ENCODE data around the gene GOLGA5.

Gene GOLGA5

DNA sequence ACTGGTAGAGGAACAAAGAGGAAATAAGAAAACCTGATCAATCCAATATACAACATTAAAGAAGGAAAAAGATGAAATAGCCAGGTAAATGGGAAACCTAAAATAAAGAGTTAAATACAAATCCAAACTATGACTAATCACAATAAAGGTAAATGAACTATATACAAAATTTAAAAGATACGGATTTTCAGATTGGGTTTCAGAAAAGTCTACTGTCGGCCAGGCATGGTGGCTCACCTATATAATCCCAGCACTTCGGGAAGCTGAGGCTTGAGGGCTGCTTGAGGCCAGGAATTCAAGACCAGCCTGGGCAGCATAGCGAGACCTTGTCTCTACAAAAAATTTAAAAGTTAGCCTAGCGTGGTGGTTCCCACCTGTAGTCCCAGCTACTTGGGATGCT, 89.0 kb downstream of the GOLGA5 start:
- no peak for DNase-seq (ENCODE audit: low read depth)

DNA sequence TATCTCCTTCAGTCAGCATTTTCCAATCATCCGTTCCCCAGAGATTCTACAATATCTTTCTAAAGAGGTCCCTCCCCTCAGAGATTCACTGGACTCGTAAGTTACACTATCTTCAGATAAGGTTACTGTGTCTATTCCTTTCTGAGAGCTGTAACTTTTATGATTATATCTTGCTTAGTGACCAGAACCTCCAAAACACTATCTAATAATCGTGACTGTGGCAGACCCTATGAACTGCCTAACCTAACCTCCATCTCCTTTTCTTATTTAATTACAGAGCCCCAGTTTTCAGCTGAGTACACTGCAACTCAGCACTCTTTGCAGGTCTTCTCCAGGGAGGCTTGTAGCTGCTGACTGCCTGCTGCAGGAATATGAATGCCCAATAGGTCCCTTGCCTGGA, 90.3 kb downstream of the GOLGA5 start:
- DNase-seq (ENCODE audit: low read depth) = no peak

DNA sequence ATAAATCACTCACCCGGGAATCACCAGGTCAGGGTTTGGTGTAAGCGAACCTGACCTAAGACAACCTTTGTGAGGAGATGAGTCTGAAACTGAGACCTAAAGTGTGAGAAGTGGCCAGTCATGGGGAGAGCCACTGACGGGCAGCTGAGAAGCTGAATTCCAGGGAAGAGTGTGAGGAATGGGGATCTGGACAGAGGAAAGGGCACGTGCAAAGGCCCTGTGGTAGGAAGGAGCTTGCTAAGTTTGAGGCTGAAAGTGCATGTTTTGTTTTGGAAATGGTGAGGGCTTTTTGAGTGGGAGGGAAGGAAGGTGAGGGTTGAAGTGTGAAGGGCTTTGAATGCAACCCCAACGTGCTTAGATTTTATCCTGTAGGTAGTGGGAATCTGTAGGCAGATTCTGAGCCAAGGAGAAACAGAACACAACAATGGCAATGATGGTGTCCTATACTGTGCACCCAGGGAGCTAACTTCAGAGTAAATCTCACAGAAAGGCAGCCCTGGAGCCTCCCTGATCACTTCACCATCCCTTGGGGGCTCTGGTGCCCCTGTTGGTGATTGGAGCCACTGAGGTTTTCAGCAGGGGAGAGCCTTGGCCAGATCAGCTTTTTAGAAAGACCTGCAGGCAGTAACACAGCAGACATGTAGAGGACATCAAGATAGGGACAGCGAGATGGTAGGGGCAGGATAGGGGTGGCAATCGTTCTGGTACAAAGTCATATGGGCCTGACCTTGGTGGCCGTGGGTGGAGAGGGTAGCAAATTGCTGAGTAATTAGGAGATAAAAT, 91.4 kb downstream of the GOLGA5 start:
- no peak for DNase-seq (ENCODE audit: low read depth)

DNA sequence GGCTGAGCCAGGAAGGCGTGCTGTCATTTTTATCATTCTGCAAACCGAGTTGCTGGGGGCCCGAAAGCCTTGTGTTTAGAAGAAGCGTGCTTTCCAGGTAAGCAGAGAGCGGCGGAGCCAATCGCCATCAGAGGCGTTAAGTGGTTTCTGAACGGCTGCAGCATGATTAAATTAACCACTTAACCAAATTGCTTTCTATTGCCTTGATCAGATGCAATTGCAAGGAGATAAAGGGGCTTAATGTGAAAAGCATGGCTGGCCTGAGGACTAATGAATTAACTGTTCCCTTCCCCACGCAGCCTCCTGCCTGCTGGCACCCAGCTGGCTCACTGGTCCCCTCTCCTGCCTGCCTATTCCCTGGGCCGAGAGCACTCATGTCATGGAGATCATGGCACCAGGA, 92.2 kb downstream of the GOLGA5 start:
- DNase-seq (ENCODE audit: low read depth) = no peak

DNA sequence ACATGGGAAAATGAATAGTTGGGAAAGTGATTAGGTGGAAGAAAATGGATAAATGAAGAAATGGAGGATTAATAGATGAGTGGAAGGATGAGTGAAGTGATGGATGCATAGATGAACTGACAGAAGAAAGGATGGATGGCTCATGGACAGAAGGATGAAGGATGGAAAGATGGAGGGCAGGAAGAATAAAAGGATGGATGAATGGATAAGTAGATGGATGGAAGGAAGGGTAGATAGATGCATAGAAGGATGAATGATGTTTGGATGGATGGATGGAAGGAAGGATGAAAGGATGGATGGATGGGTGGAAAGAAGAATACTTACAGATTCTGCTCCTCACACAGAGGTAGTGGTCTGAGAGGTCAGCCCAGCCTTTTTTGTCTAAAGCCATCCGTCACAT, 93.1 kb downstream of the GOLGA5 start:
- no peak for DNase-seq (ENCODE audit: low read depth)

DNA sequence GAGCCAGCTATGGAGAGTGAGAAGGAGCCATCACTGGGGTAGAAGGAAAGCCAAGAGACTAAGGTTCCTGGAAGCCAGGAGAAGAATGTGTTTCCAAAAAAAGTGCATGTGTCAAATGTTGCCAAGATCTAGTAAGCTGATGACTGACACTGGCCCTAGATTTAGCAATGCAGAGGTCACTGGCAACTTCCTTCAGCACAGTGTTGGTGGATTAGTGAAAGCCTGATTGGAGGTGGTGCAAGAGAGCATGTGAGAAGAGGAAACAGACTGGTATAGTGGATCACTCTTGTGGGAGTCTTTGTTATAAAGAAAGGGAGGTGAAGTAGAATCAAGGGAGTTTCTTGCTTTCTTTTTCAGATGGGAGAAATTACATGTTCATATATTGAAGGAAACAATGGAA, 94.8 kb downstream of the GOLGA5 start:
- no peak for DNase-seq (ENCODE audit: low read depth)
